Heart left ventricle (tissue), 16 donors: ENCODE results near the gene PPARG. TPM values are rescaled to one million over a fixed set of nuclear protein-coding genes. Genes with fewer than 3 reads are reported as not detected.
"Not testable (repeated sequence)": the region's sequence is repeated elsewhere in the genome, so short reads cannot be mapped to it uniquely, and the experiment has no call there.

ENCODE experiments used
- ATAC-seq, 4 donors: fragments of 200-7000 bp; cut with Tn5 transposase; one replicate each; pipeline ENCODE4 v1.9.1; 2020 to 2022; ENCODE audit warnings: moderate library complexity in 4 of 4, mild to moderate bottlenecking in 3 of 4, moderate number of reproducible peaks in 1 of 4
- DNase-seq, 5 donors: peaks; one replicate each; pipeline ENCODE4 v3.0.0-alpha.2; 2020
- H3K27ac ChIP-seq, 12 donors: fragments of 200-600 bp; sonication (generic) in 4 of 12; one replicate each; pipeline versions ENCODE4 v1.5.0 to v1.8.0; 2016 to 2022; ENCODE audit warnings: mild to moderate bottlenecking in 2 of 12
- H3K27me3 ChIP-seq, 9 donors: fragments of 200-600 bp; sonication (generic) in 2 of 9; one replicate each; pipeline versions ENCODE4 v1.5.1 to v1.8.0; 2016 to 2022; ENCODE audit warnings: mild to moderate bottlenecking in 3 of 9
- H3K36me3 ChIP-seq, 9 donors: fragments of 200-600 bp; sonication (generic) in 2 of 9; one replicate each; pipeline versions ENCODE4 v1.5.0 to v1.8.0; 2018 to 2022; ENCODE audit warnings: mild to moderate bottlenecking in 2 of 9
- H3K4me1 ChIP-seq, 12 donors: fragments of 200-600 bp; sonication (generic) in 4 of 12; one replicate each; pipeline versions ENCODE4 v1.5.0 to v1.8.0; 2016 to 2022; ENCODE audit warnings: mild to moderate bottlenecking in 3 of 12
- H3K4me3 ChIP-seq, 12 donors: fragments of 200-600 bp; sonication (generic) in 4 of 12; one replicate each; pipeline versions ENCODE4 v1.5.0 to v1.8.0; 2017 to 2022; ENCODE audit warnings: mild to moderate bottlenecking in 9 of 12, moderate library complexity in 4 of 12
- H3K9me3 ChIP-seq, 12 donors: fragments of 200-600 bp; sonication (generic) in 4 of 12; one replicate each; pipeline versions ENCODE4 v1.5.0 to v1.8.0; 2016 to 2022; ENCODE audit warnings: mild to moderate bottlenecking in 1 of 12
- CTCF ChIP-seq, 12 donors: fragments of 200-600 bp; sonication (generic) in 4 of 12; IDR thresholded peaks; one replicate each; pipeline versions ENCODE4 v1.5.0 to v1.8.0; 2018 to 2022; ENCODE audit warnings: antibody characterized with exemption in 12 of 12, mild to moderate bottlenecking in 5 of 12
- POLR2A ChIP-seq, 2 donors: fragments of 450-650 bp; IDR thresholded peaks; one replicate each; pipeline ENCODE4 v1.6.1; 2017; ENCODE audit warnings: antibody characterized with exemption in 2 of 2, mild to moderate bottlenecking in 2 of 2, moderate library complexity in 2 of 2
- WGBS, 4 donors: extraction: QIAGEN DNeasy Blood & Tissue Kit in 2 of 4; methylation state at CpG; one replicate each; pipeline versions ENCODE4 v1.1.5 to v1.1.7; 2013 to 2018; 5-methylcytosine and 5-hydroxymethylcytosine counted together
- intact Hi-C, 10 donors: fragments of 100-400 bp; cut with DNase I; formaldehyde crosslinking; loops; one replicate each; pipeline versions ENCODE4 v1.11.1 to v1.14.2; 2022
- polyA plus RNA-seq, 2 donors: library from polyadenylated mRNA; stranded (reverse); fragments of 200-250 nt; gene quantifications; one replicate each; pipeline ENCODE4 v1.2.3, GENCODE V29; 2013
- total RNA-seq, 9 donors: library from RNA; depleted of rRNA in 2 of 9; stranded (reverse); fragments of >200 nt in 2 of 9; fragmentation: NEBNext Ultra II Directional in 3 of 9; extraction: Animal tissue kit (Norgen Biotek cat#: 25700) in 3 of 9; gene quantifications; one replicate each; pipeline versions ENCODE4 v1.1.0 to v1.2.4, GENCODE V29; 2016 to 2023
- donor health status: ischemic (EF 13 %, LVEDD 7.1; RV severe dilation, severe dysfunction).
- donor health status: healthy with polysubstance abuse.
- donor health status: DM: no; HTN: yes; CAD: no.
- donor health status: DM: no; HTN: no; CAD: no.
- donor health status: ischemic (EF 25% LVEDD 6.9; RV normal size, moderate dysfunction).
- donor health status: ischemic (EF 25% LVEDD 5.7; RV mildly dilated, moderate dysfunction).
- donor health status: healthy.
- donor health status: DM: yes; HTN: yes; CAD: no.
- donor health status: ischemic (EF 35%, LVEDD 5.7; RV mildly dilated, moderate dysfunction).
- donor health status: nonischemic (EF 11% LVEDD 7.7; RV severe dilation, severe dysfunction).
- donor health status: DM: yes; HTN: yes; CAD: no.
- donor health status: PGD.
- donor health status: ischemic (EF 29% LVEDD 5.4; RV normal size, mild dysfunction).
- donor health status: nonischemic (EF 23%, LVEDD 6.1; RV moderate dilation, normal function).

The PPARG gene
- total and polyA plus RNA-seq, 11 donors: 8.9 to 30.3 (median 20.0) TPM

GRCh38 chr3:12445523-12446240 lies 156.8 kb downstream of the PPARG start:
- no peaks in the 10 kb centered on the region for H3K36me3 ChIP-seq
- peaks cover 0 to 38% (median 25%) of the 10 kb centered on the region in 12 donors for H3K4me1 ChIP-seq
- H3K4me3 ChIP-seq: no peak overlapping the region
- TF ChIP-seq CTCF (IDR thresholded peaks at IDR 0.05) (no peak), POLR2A (IDR thresholded peaks at IDR 0.05) (no peak)
- H3K9me3 ChIP-seq: no peaks in the 10 kb centered on the region
- H3K27ac ChIP-seq: no peak overlapping the region
- DNase-seq (no peak), ATAC-seq (no peak)
- WGBS, 4 donors: 89 to 99% (median 93%) methylated on average over 5 to 8 of the region's 8 CpGs
- intact Hi-C loops: loop anchor here in 3 of 10 donors (10.0 kb wide), 2 partner anchors 71 to 161 kb away; partner anchors contain the start of gene PPARG (in 2 of the 3)
- no peaks in the 10 kb centered on the region for H3K27me3 ChIP-seq

DNA sequence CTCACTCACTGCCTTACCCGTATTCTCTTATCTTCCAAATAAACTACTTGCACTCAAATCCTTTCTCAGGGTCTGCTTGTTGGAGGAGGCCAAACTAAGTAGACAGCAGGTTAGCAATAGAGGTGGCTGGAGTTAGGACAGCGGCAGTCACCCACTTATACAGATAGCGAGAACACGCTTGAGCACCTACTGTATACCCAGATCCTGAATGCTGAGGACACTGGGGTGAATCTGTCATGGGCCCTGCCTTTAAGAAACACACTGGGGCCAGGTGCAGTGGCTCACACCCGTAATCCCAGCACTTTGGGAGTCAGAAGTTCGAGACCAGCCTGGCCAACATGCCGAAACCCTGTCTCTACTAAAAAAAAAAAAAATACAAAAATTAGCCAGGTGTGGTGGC lies 157.4 kb downstream of the PPARG start:
- intact Hi-C loops: loop anchor here in 3 of 10 donors (10.0 kb wide), 2 partner anchors 71 to 161 kb away; partner anchors contain the start of gene PPARG (in 2 of the 3)
- no peak for DNase-seq
- TF ChIP-seq POLR2A (IDR thresholded peaks at IDR 0.05) (no peak), CTCF (IDR thresholded peaks at IDR 0.05) (no peak)

DNA sequence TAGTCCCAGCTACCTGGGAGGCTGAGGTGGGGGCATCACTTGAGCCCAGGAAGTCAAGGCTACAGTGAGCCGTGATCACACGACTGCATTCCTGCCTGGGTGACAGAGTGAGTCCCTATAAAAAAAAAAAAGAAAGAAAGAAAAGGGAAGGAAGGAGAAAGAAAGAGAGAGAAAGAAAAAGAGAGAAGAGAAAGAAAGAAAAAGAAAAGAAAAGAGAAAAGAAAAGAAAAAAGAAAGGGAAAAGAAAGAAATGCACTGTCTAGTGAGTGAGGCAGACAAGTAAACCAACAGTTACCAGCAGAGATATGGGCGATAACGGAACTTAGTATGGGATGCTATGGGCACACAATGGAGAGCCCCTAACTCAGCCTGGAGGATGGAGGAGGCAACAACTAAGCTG lies 158.2 kb downstream of the PPARG start:
- TF ChIP-seq CTCF (IDR thresholded peaks at IDR 0.05): no peak
- TF ChIP-seq POLR2A (IDR thresholded peaks at IDR 0.05): no peak
- ATAC-seq: no peak
- Histone ChIP-seq H3K36me3 (no peaks in the 10 kb centered on the region), H3K27me3 (no peaks in the 10 kb centered on the region), H3K4me3 (no peak overlapping the region), H3K4me1 (peaks cover 0 to 24% (median 12%) of the 10 kb centered on the region in 12 donors), H3K9me3 (peaks cover 0 to 6% (median 2%) of the 10 kb centered on the region in 12 donors), H3K27ac (no peak overlapping the region)
- no peak for DNase-seq
- 94 to 96% (median 94%) methylated on average over 4 of the region's 4 CpGs for WGBS, 4 donors
- intact Hi-C loops: loop anchor here in 3 of 10 donors (10.0 kb wide), 2 partner anchors 72 to 162 kb away; partner anchors contain the start of gene PPARG (in 2 of the 3)

More for the DNA sequence above, 157.4 kb downstream of the PPARG start:
- H3K27ac ChIP-seq: no peak overlapping the region
- H3K4me3 ChIP-seq: no peak overlapping the region
- H3K9me3 ChIP-seq: peaks cover 0 to 2% (median 0%) of the 10 kb centered on the region in 12 donors
- 95 to 97% (median 96%) methylated on average over 7 of the region's 7 CpGs for WGBS, 4 donors
- H3K36me3 ChIP-seq: no peaks in the 10 kb centered on the region
- ATAC-seq: no peak
- no peaks in the 10 kb centered on the region for H3K27me3 ChIP-seq
- H3K4me1 ChIP-seq: peaks cover 0 to 32% (median 19%) of the 10 kb centered on the region in 12 donors

DNA sequence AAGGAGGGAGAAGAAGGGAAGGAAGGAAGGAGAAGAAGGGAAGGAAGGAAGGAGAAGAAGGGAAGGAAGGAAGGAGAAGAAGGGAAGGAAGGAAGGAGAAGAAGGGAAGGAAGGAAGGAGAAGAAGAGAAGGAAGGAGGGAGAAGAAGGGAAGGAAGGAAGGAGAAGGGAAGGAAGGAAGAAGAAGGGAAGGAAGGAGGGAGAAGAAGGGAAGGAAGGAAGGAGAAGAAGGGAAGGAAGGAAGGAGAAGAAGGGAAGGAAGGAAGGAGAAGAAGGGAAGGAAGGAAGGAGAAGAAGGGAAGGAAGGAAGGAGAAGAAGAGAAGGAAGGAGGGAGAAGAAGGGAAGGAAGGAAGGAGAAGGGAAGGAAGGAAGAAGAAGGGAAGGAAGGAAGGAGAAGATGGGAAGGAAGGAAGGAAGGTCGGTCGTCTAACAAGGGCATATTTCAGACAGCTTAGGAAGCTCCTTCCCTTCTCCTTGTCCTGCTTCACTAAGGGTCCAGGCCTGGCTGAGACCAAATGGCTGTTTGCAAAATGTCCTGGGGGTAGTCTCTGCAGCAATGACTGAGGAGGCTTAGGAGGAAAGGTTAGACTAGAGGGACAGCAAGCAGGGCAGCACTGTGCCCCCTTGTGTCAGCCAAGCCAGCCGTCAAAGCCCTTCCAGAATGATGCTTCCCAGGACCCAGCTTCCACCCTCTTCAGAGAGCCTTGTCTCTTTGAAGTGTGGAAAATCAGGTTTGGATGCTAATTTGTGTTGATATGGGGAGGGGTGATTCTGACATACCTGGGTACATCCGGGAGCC lies 159.7 kb downstream of the PPARG start:
- not testable (repeated sequence) for H3K4me1 ChIP-seq, H3K27me3 ChIP-seq, DNase-seq, H3K9me3 ChIP-seq, H3K27ac ChIP-seq, H3K4me3 ChIP-seq, H3K36me3 ChIP-seq, ATAC-seq
- intact Hi-C loops: loop anchor here in 3 of 10 donors (10.0 kb wide), 2 partner anchors 74 to 164 kb away; partner anchors contain the start of gene PPARG (in 2 of the 3)
- WGBS, 4 donors: 65 to 77% (median 72%) methylated on average over 4 of the region's 4 CpGs
